GM13977 (cell line): ENCODE measurements around the gene ATMIN.

ENCODE experiments used
- DNase-seq: peaks from one replicate; pipeline ENCODE4 v3.0.0; 2012; ENCODE audit warnings: low spot score
- CTCF ChIP-seq: IDR thresholded peaks from 2 replicates; pipeline ENCODE4 v1.5.1; 2012; ENCODE audit warnings: mild to moderate bottlenecking, control low read depth; ENCODE audit not compliant: insufficient read depth; ENCODE audit errors: extremely low read depth, missing control alignments
- in situ Hi-C: fragments of 300-500 bp; cut with MboI; formaldehyde crosslinking; loops from one replicate; pipeline ENCODE4 v1.12.0; 2022; ENCODE audit warnings: low sequenced_read_pairs, low pct_unique_long_range_greater_than_20kb, mixed read lengths, inconsistent platforms; ENCODE audit not compliant: unreplicated experiment

ATMIN gene

GRCh38 chr16:81061871-81062608 lies 26.4 kb downstream of the ATMIN start:
- in situ Hi-C loops, result no loop called here
- TF ChIP-seq CTCF, result no peak
- DNase-seq, result no peak

DNA sequence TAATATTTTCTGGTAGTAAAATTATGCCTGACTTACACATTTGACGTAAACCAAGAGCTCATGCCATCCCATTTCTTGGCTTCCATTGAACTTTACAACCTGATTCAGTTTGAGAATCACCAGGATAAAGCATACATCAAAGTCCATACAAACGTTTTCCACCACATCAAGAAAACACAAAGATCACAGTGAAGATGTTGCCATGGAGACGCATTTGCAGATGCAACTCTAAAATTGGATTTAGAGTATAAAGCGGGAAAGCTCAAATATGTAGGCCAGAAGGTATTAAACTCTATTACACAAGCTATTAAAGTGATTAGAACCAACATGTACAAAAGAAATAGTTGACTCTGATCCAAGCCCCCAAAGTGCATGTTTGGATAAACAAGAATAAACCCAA lies 31.0 kb downstream of the ATMIN start:
- no peak for DNase-seq
- in situ Hi-C loops, result no loop called here
- TF ChIP-seq CTCF, result no peak

DNA sequence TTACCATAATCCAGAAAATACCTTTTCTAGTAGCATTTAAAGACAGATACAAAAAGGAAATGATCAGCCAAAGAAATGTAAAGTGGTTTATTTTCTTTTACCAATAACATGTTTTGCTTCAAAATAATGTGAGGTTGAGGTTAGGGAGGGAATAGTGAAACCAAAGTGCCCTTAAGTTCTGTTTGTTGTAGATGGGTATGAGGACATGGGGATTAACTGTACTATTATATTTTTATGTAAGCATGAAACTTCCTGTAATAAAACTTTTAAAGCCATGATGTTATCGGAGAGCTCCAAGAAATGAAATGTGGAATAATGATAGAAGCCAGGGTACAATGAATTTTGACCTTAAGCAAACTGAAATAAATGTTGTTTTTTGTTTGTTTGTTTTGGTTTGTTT lies 31.5 kb downstream of the ATMIN start:
- no peak for DNase-seq
- TF ChIP-seq CTCF, result no peak
- in situ Hi-C loops, result no loop called here

DNA sequence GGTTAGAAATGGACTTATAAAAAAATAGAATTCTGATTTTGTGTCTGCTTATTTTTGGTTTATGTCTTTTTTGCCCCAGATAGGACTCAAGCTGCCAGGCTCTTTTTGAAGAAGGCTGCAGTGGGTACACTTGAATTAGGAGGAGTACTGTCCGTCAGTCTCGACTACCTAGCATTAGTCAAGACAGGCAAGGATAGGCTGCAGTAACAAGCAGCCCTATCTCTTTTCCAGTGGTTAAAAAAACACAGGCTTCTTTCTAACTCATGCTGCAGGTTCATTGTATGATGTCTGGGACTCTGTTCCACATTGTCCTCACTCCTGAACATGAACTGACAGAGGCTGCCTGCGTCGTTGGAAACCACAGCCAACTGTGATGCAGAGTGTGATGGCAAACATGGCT lies 33.4 kb downstream of the ATMIN start:
- in situ Hi-C loops, result no loop called here
- no peak for TF ChIP-seq CTCF
- DNase-seq, result no peak

DNA sequence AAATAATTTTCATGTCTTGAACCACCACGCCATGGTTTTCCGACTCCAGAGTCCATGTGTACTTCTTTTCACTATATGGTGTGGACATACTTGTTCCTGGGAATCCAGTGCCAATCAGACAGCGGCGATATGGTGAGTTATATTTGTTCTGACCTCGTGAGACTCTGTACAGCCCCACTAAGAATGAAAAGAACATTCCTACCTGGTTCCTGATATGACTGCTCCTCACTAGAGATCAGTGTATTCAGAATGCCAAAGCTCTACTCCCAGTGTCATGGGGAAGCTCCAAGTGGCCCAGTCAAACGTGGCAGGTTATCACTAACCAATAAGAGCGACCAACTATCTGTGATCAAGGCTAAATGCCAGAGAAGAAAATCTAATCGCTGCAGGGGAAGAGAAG lies 35.3 kb downstream of the ATMIN start:
- no peak for DNase-seq
- TF ChIP-seq CTCF, result no peak
- in situ Hi-C loops, result no loop called here

GRCh38 chr16:81071805-81072204 lies 36.2 kb downstream of the ATMIN start:
- in situ Hi-C loops, result no loop called here
- no peak for DNase-seq
- no peak for TF ChIP-seq CTCF
